GM20431 (cell line): ENCODE results near the gene PTGER3.

Source experiments
- in situ Hi-C: fragments of 300-500 bp; cut with MseI, MboI; formaldehyde crosslinking; loops from one replicate; pipeline ENCODE4 v1.15.0; 2020; ENCODE audit warnings: low sequenced_read_pairs; ENCODE audit not compliant: unreplicated experiment

The PTGER3 gene

GRCh38 chr1:71047635-71048607 is at the start of gene PTGER3:
PTGER3 (minus strand) TSS chr1:71047816; CDS start chr1:71047577, 239 bp downstream.
- in situ Hi-C loops = loop anchor here (25.0 kb wide), 2 partner anchors 361 to 511 kb away; no protein-coding TSS in a partner anchor

GRCh38 chr1:71094913-71095312 is 47.3 kb upstream of the PTGER3 start:
- in situ Hi-C loops = no loop called here

GRCh38 chr1:71093938-71094337 is 46.3 kb upstream of the PTGER3 start:
- in situ Hi-C loops = no loop called here

DNA sequence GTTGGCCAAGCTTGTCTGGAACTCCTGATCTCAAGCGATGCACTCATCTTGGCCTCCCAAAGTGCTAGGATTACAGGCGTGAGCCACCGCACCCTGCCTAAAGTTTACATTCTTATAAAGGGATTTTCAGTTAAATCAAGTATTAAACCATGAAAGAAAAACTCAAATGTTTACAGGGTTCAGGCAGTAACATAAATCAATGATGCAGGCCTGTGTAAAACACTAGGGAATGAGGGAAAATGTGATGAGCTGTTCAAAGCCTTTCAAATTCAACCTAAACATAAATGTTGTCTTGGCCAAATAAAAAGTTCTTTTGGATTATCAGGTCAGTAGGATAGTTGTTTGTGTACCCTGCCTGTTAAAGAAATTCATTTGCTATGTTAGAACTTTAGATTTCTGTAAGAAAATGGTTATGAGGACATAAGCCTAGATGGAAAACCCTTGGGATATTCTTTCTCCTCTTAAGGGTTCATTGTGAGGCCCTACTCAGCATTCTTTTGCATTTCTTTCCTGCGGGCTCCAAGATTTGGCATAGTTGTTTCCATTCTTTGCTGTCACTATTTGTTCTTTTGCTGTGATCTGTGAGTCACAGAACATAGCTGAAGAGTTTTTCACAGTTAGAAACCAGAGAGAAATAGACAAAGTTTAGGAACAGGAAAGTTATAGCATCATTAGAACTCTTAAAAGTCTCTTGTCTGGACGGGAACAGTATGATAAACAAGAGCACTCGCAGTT is 42.1 kb upstream of the PTGER3 start:
- in situ Hi-C loops = no loop called here

DNA sequence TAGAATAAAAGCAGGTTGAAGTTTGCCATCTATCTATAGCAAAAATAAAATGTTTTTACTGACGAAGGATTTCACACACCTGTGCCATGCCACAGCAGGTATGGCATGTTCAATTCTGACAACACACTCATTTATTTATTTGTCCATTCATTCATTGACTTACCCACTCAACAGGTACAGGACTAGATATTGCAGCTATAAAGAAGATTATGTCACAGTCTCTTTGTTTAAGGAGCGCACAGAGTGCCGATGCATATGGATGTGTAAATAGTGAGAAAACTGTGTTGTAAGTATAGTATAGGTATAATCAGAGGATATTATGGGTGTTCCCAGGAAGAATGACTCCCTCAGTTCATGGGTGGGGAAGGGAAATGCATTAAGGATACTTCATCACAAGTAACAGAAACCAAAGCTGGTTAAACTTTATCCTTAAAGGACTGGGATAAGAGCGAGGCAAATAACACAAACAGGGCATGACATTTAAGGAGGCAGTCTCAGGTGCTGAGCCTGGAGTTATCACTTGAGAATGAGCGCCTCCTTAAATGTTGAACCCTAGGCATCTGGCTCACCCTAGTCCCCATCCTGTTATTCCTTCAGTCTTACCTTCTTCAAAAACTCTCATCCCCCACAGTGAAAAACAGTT is 41.1 kb upstream of the PTGER3 start:
- in situ Hi-C loops = no loop called here

DNA sequence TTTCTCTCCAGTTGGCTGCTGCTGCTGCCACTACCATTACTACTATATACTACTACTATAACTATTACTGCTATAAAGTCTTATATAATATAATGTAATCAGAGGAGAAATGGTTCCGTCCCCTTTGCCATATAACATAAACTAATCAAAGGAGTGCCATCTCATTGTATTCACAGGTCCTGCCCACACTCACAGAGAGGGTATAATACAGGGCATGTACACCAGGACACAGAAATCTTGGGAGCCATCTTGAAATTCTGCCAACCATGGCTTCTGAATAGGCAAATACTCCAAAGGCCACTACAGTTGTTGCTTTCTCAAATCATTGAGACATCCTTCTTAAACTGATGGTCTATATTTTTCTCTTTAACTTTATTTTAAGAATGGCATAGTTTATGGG is 40.1 kb upstream of the PTGER3 start:
- in situ Hi-C loops = no loop called here

GRCh38 chr1:71087060-71087459 is 39.4 kb upstream of the PTGER3 start:
- in situ Hi-C loops = no loop called here

GRCh38 chr1:71086331-71086730 is 38.7 kb upstream of the PTGER3 start:
- in situ Hi-C loops = no loop called here

DNA sequence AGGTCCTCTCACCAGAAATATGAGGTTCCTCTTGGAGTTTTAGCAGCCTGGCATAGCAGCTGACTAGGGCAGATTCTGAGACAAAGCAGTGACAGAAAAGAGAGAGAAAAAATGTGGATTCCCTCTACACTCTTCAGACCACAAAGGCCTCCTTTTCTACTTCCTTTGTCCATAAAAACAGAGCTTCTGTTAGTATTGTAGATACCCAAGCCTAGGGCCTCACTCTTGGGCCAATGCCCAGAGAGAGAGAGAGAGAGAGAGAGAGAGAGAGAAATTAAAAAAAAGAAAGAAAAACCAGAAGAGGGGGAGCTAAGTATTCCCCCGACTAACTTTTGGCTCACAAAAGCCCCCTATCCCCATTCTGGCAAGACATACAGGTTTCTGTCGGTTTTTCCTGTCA is 35.7 kb upstream of the PTGER3 start:
- in situ Hi-C loops = no loop called here

DNA sequence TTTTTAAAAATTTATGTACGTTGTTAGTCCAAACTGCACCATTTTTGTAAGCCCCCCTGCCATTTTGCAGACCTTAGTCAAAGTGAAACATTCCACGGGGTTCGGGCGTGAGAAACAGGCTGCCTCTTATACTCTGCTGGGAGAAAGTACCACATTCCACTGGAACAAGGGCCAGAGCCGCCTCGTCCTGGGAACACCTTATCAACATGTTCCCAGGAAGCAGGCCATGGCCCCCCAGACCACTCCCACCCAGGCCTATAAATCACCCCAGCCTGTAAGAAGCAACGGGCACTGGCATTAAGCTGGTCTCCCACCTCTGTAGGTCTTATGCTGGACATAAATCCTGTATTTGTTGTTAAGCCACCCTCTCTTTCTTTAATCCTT is 34.1 kb upstream of the PTGER3 start:
- in situ Hi-C loops = no loop called here

- in situ Hi-C loops = no loop called here
These were observed 33.4 kb upstream of the PTGER3 start, which contains the start of gene ZRANB2 for GRCh38 chr1:71080739-71081696. ZRANB2 (minus strand) TSS chr1:71081035; CDS start chr1:71080995, 40 bp downstream.

GRCh38 chr1:71080230-71080738 is 32.7 kb upstream of the PTGER3 start:
- in situ Hi-C loops = no loop called here

DNA sequence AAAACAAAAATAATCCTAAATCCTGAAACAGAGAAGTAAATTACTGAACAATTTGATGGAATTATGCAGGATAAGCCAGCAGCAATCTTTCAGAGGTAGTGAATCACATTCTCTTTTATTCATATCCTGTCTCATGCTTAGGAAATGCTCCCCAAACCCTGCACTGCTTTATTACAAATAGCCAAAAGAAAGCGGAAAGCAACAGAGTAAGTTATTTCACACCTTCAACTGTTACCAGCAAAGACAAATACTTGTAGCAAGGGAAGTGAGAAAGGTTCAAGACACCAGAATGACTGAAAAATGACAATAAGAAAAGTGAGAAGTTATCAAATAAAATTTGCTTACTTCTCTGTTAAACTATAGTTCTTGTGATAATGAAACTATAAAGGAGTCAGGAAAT is 27.1 kb upstream of the PTGER3 start:
- in situ Hi-C loops = no loop called here

- in situ Hi-C loops = no loop called here
These were observed 24.7 kb upstream of the PTGER3 start for GRCh38 chr1:71072273-71072672.

GRCh38 chr1:71071720-71072119 is 24.1 kb upstream of the PTGER3 start:
- in situ Hi-C loops = no loop called here

GRCh38 chr1:71068325-71069240 is 21.0 kb upstream of the PTGER3 start:
- in situ Hi-C loops = no loop called here

DNA sequence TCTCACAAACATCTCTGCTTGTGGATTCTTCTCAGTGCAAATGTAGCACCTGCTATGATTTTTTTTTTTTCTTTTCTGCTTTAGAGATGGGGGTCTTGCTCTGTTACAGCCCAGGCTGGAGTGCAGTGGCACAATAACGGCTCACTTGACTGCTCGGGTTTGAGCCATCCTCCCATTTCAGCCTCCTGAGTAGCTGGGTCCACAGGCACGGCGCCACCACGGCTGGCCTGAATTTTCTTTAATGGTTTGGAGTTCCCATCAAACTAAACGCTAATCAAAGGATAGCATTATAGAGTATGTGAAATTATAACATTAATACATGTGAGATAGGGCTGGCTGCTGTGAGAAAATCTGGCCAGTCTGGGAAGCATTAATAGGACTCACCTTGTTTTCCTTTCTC is 7.2 kb upstream of the PTGER3 start:
- in situ Hi-C loops = no loop called here

DNA sequence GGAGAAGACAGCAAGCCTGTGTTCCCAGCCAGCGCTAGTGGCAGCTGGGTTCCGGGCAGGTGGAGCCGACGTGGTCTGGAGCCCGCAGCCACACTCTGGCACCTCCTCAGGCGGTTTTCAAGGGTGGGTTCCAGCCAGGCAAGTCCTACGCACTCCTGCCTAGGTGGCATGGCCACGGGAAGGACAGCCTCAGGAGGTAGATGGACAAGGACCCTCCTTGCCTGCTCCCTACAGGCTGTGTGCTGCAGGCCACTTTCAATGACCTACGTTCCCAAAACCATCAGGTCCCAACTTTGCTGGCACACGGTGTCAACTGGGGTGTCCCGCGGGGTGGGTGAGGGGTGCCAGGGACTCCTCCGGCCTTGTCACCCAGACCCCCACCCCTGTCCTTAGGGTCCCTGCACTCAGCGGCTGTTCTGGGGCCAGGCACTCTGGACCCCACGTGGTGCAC is 6.7 kb upstream of the PTGER3 start:
- in situ Hi-C loops = no loop called here
